ENCODE measurements around the gene TTC17.

GRCh38 chr11:43392713-43393112 lies 34.0 kb downstream of the TTC17 start:
- no peak for TF ChIP-seq CTCF (conservative IDR thresholded peaks at IDR 0.05; ENCODE audit: low read length)
- no peak for TF ChIP-seq EZH2phosphoT487 (IDR thresholded peaks at IDR 0.05; ENCODE audit: borderline replicate concordance, low read depth, low read length)

All from OCI-LY7 (cell line).